Posterior vena cava (tissue), 2 donors: Measurements from ENCODE around the gene KDM1B. TPM values are rescaled to one million over a fixed set of nuclear protein-coding genes. Genes with fewer than 3 reads are reported as not detected.
"Not testable (repeated sequence)": the region's sequence is repeated elsewhere in the genome, so short reads cannot be mapped to it uniquely, and the experiment has no call there.

ENCODE experiments used
- DNase-seq: peaks from one replicate; pipeline ENCODE4 v3.0.0-alpha.2; 2020; ENCODE audit warnings: low spot score
- intact Hi-C, 2 donors: fragments of 100-400 bp; cut with DNase I; formaldehyde crosslinking; loops; one replicate each; pipeline versions ENCODE4 v1.14.1 to v1.14.2; 2022 to 2023
- total RNA-seq, 2 donors: library from RNA; stranded (reverse); fragmentation: NEBNext Ultra II Directional; extraction: Animal tissue kit (Norgen Biotek cat#: 25700); gene quantifications; one replicate each; pipeline ENCODE4 v1.2.1, GENCODE V29; 2021
- donor health status: DM: yes; HTN: yes; CAD: no.
- donor health status: DM: yes; HTN: yes; CAD: no.

KDM1B gene
- total RNA-seq, 2 donors from 2014 or later = 15.1 to 15.8 TPM

DNA sequence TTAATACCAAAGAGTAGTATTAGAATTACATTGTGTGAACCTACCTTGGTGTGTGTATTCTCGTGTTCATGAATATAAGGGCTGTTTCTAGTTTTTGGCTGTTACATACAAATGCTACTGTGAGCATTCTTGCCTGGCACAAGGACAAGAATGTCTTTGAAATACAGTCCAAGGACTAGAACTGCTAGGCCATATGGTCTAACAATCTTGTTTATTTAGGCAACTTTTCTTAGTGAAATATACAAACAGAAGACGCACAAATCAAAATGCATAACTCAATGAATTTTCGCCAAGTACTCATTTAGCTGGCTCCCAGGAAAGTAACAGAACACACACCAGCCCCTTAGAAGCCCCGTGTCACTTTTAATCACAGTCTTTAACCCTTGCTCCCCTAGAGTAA is 28.5 kb downstream of the KDM1B start:
- intact Hi-C loops = no loop called here

DNA sequence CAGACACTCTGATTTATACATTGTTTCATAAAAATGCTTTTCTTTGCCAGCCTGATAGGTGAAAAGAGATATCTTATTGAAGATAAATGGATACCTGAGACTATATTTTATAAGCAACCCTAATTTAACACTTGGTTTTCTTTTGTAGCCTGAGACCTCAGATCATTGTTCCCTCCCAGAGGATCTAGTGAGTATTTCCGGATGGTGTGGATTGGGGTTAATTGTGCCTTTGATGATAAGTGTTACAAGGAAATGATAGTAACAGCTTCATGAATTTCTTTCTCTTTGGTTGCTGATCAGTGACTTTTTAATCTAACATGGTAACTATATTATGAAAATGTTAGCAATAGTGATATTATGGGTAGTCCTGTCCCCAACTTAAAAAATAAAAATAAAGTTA is 30.4 kb downstream of the KDM1B start:
- no peak for DNase-seq
- intact Hi-C loops = no loop called here

More for the DNA sequence above, 28.5 kb downstream of the KDM1B start:
- DNase-seq = no peak

DNA sequence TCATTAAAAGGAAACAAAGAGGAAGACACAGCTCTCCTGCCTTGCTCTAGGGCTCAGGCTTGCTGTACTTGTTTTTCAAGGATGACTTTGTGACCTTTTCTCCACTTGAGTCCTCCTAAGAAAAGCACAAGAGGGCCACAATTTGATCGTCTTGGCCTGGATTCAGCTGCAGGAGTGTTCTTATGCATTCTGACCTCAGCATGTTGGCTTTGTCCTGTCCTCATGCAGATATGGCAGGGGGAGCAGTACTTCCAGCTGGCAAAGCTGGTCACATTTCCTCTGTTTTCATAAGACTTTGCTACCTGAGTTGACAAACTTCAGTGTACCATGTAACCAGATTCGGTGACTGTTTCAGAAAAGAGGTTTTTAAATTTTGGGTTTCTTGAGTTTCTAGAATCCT is 30.8 kb downstream of the KDM1B start:
- intact Hi-C loops = no loop called here
- DNase-seq = no peak

DNA sequence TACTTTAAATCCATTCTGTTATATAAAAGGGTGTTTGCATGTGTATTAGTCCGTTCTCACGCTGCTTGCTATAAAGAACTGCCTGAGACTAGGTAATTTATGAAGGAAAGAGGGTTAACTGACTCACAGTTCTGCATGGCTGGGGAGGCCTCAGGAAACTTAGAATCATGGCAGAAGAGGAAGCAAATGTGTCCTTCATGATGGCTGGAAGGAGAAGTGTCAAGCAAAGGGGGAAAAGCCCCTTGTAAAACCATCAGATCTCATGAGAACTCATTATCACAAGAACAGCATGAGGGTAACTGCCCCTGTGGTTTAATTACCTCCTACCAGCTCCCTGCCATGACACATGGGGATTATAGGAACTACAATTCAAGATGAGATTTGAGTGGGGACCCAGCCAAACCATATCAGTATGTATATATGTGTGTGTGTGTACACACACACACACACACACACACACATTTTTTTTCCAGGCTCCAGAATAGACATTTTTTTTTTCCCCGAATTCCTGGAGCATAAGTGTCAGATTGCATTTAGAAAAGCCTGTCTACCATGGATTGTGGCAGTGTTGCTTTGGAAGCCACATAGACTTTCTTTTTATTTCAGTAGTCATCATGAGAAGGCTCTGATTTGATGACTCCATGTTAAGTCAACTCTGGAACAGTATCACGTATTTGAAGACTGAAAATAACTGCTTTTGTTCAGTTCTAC is 31.5 kb downstream of the KDM1B start:
- no peak for DNase-seq
- intact Hi-C loops = no loop called here

DNA sequence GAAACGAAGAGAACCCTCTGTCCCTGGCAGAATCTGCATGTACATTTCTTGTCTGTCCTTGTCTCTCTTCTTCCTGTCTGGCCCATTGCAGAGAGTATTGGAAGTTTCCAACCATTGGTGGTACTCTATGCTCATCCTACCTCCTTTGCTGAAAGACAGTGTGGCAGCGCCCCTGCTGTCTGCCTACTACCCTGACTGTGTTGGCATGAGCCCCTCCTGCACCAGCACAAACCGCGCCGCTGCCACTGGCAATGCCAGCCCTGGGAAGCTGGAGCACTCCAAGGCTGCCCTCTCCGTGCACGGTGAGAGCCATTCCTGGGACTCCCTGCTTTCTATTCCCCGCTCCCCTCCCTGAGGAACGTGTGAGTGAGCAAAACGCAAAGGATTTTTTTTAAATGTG is 32.5 kb downstream of the KDM1B start:
- intact Hi-C loops = no loop called here
- DNase-seq = no peak

DNA sequence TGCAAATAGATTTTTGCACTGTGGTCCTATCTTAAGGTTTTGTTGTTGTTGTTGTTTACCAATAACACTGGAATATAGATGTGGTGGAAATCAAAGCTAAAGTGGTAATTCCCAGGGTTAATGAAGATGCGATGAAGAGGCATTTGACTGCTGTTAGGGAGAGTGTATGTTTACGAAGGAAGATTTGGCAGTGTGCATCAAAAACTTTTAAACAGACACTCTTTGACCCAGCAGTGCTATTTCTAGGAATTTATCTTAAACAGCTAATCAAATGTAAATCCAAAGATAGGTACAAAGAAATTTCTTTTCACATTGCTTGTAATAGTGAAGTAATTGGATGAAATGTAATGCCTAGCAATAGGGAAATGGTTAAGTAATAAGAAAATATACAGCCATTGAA is 34.0 kb downstream of the KDM1B start:
- intact Hi-C loops = no loop called here
- DNase-seq = no peak

DNA sequence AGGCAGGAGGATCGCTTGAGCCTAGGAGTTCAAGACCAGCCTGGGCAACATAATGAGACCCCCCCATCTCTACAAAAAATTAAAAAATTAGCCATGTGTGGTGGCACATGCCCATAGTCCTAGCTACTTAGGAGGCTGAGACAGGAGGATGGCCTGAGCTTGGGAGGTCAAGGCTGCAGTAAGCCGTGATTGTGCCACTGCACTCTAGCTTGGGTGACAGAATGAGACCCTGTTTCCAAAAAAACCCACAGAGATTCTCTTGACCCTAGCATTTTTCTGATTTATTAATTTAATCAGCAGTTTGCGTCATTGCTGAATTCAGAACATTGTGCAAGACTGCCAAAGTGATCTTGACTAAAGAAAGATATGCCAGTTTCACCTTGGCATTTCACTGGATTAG is 36.8 kb downstream of the KDM1B start:
- no peak for DNase-seq
- intact Hi-C loops = no loop called here

DNA sequence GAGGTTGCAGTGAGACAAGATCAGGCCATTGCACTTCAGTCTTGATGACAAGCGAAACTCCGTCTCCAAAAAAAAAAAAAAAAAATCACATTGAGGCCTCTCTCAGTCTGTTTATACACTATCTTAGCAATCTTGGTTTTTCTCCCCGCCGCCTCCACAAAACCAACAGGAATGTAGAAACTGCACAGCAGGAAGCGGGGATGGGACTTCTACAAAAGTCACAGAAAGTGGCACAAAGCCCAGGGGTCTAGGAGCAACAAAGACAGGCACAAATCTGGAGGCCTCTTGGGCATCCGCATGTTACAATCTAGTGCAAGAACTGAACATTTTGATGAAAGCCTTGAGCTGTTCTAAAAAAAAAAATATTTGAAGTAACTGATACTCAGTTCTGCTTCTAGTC is 48.6 kb downstream of the KDM1B start:
- intact Hi-C loops = no loop called here
- DNase-seq = no peak

DNA sequence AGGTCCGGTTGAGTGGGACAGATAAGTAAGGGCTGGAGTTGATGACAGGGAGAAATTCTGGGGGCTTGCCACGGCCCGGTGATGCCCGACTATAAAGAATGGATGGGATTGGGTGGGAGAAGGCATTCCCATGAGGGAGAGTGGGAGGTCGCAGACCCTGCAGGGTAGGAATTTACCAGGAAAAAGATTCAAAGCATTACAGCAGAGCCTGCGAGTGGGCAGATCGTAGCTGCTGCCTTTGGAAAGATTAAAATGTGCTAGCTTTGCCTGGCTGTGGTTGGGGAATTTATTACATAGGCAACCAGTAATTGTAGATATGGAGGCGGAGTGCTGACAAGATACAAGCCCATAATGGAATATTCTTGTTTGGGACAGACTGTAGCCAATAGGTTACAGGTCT is 49.5 kb downstream of the KDM1B start:
- intact Hi-C loops = no loop called here
- DNase-seq = no peak

DNA sequence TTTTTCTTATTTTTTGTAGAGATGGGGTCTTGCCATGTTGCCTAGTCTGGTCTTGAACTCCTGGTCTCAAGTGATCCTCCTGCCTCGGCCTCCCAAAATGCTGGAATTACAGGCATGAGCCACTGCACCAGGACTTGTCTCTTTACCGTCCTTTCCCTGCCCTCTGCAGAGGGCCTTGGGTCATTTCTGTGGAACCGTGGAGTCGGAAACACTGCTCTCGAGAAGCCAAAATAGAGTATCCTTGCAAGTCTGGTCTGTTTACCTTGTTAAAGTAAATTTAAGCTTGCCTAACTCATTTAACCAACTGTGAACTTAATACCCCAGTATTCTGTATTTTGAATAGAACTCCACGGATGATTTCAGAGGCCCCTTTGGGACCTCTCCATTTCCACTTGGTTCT is 51.4 kb downstream of the KDM1B start:
- intact Hi-C loops = no loop called here
- no peak for DNase-seq

DNA sequence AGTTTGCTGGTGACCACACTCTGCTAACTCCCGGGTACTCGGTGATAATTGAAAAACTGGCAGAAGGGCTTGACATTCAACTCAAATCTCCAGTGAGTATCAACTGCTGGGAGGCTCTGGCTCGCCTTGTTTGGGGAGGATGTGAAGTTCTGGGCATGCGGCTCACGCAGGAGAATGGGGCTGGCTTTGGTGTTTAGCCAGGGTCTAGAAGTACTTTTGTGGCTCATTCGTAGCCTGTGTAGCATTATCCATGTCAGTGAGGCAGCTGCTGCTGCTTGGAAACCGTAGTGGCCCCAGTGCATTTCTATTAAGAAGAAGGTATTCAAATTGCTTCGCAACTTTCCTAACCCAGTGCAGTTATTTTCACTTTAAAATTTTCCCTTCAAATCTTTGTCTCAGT is 52.2 kb downstream of the KDM1B start:
- intact Hi-C loops = no loop called here
- DNase-seq = no peak

DNA sequence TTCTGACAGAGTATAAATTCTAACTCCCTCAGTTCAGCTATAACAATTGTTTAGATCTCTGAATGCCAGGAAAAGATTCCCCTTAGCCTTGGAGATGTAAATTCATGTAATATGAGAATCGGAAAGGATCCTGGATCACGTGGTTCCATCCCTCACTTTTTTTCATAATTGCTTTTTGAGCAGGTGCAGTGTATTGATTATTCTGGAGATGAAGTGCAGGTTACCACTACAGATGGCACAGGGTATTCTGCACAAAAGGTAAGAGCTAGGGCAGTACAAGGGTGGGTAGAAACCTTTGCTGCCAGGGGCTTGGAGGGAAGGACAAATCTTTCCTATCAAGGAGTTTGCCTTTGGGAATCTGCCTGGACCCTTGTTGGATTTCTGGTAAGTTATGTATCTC is 52.7 kb downstream of the KDM1B start:
- intact Hi-C loops = no loop called here
- DNase-seq = no peak

DNA sequence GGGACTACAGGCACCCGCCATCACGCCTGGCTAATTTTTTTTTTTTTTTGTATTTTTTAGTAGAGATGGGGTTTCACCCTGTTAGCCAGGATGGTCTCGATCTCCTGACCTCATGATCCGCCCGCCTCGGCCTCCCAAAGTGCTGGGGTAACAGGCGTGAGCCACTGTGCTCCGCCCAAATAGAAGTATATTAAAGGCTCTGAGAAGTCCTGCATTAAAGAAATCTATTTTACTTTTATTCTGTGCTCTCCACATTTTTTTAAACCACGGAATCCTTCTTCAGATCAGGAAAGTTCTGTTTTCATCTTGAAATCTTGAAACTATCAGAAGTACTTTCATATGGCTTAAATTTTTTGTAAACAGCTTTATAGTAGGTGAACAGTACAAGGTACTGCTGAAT is 53.6 kb downstream of the KDM1B start:
- intact Hi-C loops, DNase-seq: not testable (repeated sequence)

DNA sequence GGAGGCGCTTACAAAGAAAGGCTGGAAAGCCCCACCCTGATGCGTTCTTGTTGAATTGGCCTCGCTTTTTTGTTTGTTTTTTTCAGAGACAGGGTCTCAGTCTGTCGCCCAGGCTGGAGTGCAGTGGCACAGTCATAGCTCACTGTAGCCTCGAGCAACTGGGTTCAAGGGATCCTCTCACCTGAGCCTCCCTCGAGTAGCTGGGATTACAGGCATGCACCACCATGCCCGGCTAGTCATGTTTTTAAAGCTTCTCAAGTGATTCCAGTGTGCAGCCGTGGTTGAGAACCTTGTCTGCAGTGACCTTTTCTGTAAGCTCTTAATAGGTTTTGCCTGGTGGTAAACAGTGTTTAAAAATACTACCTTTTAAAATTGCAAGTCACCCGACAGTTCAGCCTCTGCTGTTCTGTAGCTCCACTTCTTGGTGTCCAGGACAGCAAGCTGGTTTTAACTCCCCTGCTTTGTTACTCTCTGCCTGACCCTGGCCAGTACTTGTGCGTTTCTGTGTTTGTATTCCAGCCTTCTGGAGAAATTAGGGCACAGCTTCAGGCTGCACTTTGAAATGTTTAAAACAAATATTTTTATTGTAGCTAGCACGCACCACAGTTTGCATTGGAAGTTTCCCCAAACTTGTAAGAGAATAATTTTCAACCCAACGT is 54.4 kb downstream of the KDM1B start:
- intact Hi-C loops = no loop called here
- no peak for DNase-seq

DNA sequence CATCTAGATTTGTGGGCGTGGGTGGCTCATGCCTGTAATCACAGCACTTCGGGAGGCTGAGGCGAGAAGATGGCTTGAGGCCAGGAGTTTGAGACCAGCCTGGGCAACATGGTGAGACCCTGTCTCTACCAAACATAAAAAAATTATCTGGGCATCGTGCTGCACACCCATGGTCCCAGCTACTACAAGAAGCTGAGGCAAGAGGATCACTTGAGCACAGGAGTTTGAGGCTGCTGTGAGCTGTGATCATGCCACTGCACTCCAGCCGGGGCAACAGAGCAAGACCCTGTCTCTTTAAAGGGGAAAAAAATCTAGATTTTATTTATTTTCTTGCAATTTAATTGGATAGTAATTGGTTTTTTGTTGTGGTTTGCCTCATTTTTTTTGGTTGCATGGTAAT is 55.5 kb downstream of the KDM1B start:
- no peak for DNase-seq
- intact Hi-C loops = no loop called here

DNA sequence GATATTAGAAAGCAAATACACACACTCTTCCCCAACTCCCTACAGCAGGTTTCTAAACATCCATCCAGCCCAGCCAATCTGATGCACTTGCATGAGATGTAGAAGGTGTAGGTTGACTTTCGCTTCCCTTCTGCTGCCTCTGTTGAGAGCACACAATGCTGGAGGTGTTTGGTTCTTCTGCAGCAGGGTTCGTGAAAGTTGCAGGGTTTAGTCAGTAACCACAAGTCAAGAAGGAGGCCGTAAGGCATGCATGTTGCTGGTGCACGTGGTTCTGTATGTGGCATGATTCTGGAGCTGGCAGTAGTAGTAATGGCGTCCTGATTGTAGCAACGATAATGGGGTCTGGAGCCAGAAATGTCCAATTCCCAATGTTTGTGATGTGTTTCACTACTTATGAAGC is 56.1 kb downstream of the KDM1B start:
- intact Hi-C loops = no loop called here
- no peak for DNase-seq

DNA sequence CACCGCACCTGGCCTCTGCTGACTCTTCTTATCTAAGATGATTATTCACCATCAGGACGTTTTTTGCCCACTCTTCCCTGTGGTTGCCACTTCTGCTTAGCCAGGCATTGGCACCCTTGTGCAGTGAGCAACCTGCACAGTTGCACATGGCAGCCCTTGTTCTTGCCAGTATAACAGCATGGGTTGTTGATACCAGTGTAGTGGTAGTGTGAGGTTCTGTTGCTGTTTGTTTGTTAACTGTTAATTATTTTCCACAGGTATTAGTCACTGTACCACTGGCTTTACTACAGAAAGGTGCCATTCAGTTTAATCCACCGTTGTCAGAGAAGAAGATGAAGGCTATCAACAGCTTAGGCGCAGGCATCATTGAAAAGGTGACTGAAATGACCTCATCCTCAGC is 57.0 kb downstream of the KDM1B start:
- intact Hi-C loops = no loop called here

DNA sequence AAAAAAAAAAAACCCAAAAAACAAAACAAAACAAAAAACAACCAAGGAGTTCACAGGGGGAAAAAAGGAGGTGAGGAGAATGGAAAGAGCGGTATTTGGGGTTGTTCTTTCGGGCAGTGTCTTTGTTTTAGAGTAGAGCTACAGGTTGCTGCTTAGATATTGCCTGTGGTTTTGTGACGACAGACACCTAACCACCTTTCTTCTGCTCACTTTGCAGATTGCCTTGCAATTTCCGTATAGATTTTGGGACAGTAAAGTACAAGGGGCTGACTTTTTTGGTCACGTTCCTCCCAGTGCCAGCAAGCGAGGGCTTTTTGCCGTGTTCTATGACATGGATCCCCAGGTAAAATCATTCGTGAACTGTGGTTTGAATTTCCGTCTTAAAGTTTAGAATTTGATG is 58.2 kb downstream of the KDM1B start:
- intact Hi-C loops = no loop called here
- DNase-seq = no peak

More for the DNA sequence above, 57.0 kb downstream of the KDM1B start:
- DNase-seq = no peak

DNA sequence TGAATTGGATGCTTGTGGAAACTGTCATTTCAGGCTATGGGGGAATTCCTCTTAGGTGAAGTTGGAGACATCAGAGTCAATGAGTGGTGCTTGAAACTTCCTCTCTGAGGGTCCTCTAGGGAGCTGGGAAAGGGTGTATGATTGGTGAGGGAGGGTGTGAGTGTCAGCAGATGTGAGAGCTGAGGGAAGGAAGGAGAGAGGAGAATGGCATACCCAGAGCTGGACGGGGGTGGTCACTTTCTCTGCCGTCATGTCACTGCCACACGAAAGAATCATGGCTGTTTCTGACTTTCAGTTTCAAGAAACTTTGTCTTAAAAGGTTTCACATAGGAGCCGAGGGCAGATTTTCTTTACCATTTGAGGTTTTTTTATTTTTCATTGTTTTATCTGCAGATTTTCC is 58.8 kb downstream of the KDM1B start:
- intact Hi-C loops = no loop called here
- DNase-seq = no peak

DNA sequence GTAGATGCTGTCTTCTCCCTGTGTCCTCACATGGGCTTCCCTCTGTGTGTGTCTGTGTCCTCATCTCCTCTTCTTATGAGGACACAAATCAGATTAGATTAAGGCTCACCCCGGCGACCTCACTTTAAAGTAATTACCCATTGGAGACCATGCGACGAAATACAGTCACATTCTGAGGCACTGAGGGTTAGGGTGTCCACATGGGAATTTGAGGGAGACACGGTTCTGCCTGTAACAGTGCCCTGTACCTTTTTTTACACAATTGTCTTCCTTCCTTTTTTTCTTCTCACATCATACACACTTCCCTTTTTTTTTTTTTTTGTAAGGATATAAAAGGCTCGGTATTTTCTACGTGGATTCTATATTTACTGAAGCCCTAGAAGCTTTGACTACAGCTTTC is 60.2 kb downstream of the KDM1B start:
- DNase-seq = no peak
- intact Hi-C loops = no loop called here

DNA sequence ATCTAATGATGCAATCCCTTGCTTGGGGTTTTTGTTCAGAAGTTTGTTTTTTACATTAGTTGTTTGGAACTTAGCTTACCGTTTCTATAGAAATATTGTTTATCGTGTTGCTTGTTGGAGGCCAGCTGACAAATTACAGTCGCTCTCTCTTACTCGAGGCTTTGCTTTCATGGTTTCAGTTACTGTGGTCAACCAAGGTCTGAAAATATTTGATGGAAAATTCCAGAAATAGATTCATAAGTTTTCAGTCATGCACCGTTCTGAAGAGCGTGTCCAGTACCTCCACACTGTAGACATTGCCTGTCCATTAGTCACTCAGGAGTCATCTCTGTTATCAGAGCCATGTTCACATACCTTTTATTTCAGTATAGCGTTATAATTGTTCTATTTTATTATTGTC is 61.2 kb downstream of the KDM1B start:
- DNase-seq = no peak
- intact Hi-C loops = no loop called here
